ENCODE measurements around the gene YTHDC2. TPM values are rescaled to one million over a fixed set of nuclear protein-coding genes. Genes with fewer than 3 reads are reported as not detected.

Gene YTHDC2
- total RNA-seq, 6 experiments from 2014 or later: 13.0 to 17.6 (median 15.9) TPM

GRCh38 chr5:113527746-113528145, 14.3 kb downstream of the YTHDC2 start:
- no peak for TF ChIP-seq CTCF (IDR thresholded peaks at IDR 0.05)
- H3K36me3 Mint-ChIP-seq (ENCODE audit: low read depth): peaks cover 28% of the 10 kb centered on the region
- peaks cover 43% of the 10 kb centered on the region for H3K4me1 Mint-ChIP-seq (ENCODE audit: low read depth)
- no peaks in the 10 kb centered on the region for H3K27me3 Mint-ChIP-seq (ENCODE audit: insufficient read depth)
- no peaks in the 10 kb centered on the region; the same call in 1 of the 2 replicates for H3K9me3 Mint-ChIP-seq
- no peak overlapping the region for H3K4me3 Mint-ChIP-seq
- no peak for DNase-seq
- no peak overlapping the region for H3K27ac Mint-ChIP-seq

GRCh38 chr5:113531481-113532159, 18.1 kb downstream of the YTHDC2 start:
- H3K27ac Mint-ChIP-seq: peak overlapping the region; percentile 2; the same call in 1 of the 2 replicates
- H3K9me3 Mint-ChIP-seq: no peaks in the 10 kb centered on the region; the same call in 1 of the 2 replicates
- no peak for DNase-seq
- peaks cover 27% of the 10 kb centered on the region for H3K4me1 Mint-ChIP-seq (ENCODE audit: low read depth)
- TF ChIP-seq CTCF (IDR thresholded peaks at IDR 0.05): no peak
- H3K4me3 Mint-ChIP-seq: no peak overlapping the region
- no peaks in the 10 kb centered on the region for H3K27me3 Mint-ChIP-seq (ENCODE audit: insufficient read depth)
- peaks cover 37% of the 10 kb centered on the region for H3K36me3 Mint-ChIP-seq (ENCODE audit: low read depth)

GRCh38 chr5:113538313-113538712, 24.8 kb downstream of the YTHDC2 start:
- Mint-ChIP-seq H3K27ac (no peak overlapping the region), H3K36me3 (ENCODE audit: low read depth) (peaks cover 7% of the 10 kb centered on the region; the same call in 1 of the 2 replicates), H3K4me1 (ENCODE audit: low read depth) (no peaks in the 10 kb centered on the region), H3K27me3 (ENCODE audit: insufficient read depth) (no peaks in the 10 kb centered on the region), H3K4me3 (no peak overlapping the region), H3K9me3 (no peaks in the 10 kb centered on the region)
- no peak for DNase-seq
- TF ChIP-seq CTCF (IDR thresholded peaks at IDR 0.05): no peak

- H3K27ac Mint-ChIP-seq: peak overlapping the region; percentile 85
- H3K4me3 Mint-ChIP-seq: peak overlapping the region; percentile 63
- peaks cover 17% of the 10 kb centered on the region for H3K4me1 Mint-ChIP-seq (ENCODE audit: low read depth)
- peak; percentile 65 for DNase-seq
- TF ChIP-seq CTCF (IDR thresholded peaks at IDR 0.05): no peak
- H3K9me3 Mint-ChIP-seq: no peaks in the 10 kb centered on the region
- no peaks in the 10 kb centered on the region for H3K27me3 Mint-ChIP-seq (ENCODE audit: insufficient read depth)
- peaks cover 26% of the 10 kb centered on the region for H3K36me3 Mint-ChIP-seq (ENCODE audit: low read depth)
These were observed 33.2 kb downstream of the YTHDC2 start for GRCh38 chr5:113546703-113547183.

GRCh38 chr5:113548396-113548795, 34.9 kb downstream of the YTHDC2 start:
- Mint-ChIP-seq H3K9me3 (no peaks in the 10 kb centered on the region), H3K27ac (no peak overlapping the region), H3K4me1 (ENCODE audit: low read depth) (peaks cover 17% of the 10 kb centered on the region), H3K4me3 (no peak overlapping the region), H3K36me3 (ENCODE audit: low read depth) (peaks cover 29% of the 10 kb centered on the region), H3K27me3 (ENCODE audit: insufficient read depth) (no peaks in the 10 kb centered on the region)
- no peak for DNase-seq
- TF ChIP-seq CTCF (IDR thresholded peaks at IDR 0.05): no peak

Data from HFFc6 (cell line).